ENCODE results near the gene RBFOX2. TPM values are rescaled to one million over a fixed set of nuclear protein-coding genes. Genes with fewer than 3 reads are reported as not detected.

RBFOX2 gene
- total RNA-seq, 2 donors from 2014 or later: 104 to 120 TPM

- Histone ChIP-seq H3K27me3 (ENCODE audit: control insufficient read depth, insufficient read depth, low read length, poor library complexity, severe bottlenecking) (no peaks in the 10 kb centered on the region), H3K4me1 (ENCODE audit: control insufficient read depth, insufficient read depth, low read length) (peaks cover 7% of the 10 kb centered on the region), H3K9me3 (ENCODE audit: control insufficient read depth, low read length) (no peaks in the 10 kb centered on the region), H3K36me3 (ENCODE audit: control insufficient read depth, insufficient read depth, low read length) (peaks cover 5% of the 10 kb centered on the region), H3K9ac (ENCODE audit: extremely low read depth, low read length, poor library complexity, severe bottlenecking) (no peak overlapping the region), H3K4me3 (ENCODE audit: low read length) (no peak overlapping the region), H3K27ac (ENCODE audit: low read depth, low read length) (no peak overlapping the region)
- Mint-ChIP-seq H3K36me3 (ENCODE audit: low read depth) (peaks cover 11% of the 10 kb centered on the region), H3K4me1 (peaks cover 24% of the 10 kb centered on the region), H3K9me3 (no peaks in the 10 kb centered on the region), H3K4me3 (no peak overlapping the region), H3K27ac (no peak overlapping the region), H3K27me3 (ENCODE audit: insufficient read depth) (no peaks in the 10 kb centered on the region)
- 94% methylated on average over 2 to 3 of the region's 3 CpGs for WGBS, 2 experiments (ENCODE audit: insufficient coverage in 1 of 2, insufficient read length in 1 of 2)
- TF ChIP-seq CTCF (conservative IDR thresholded peaks at IDR 0.05): no peak
- no peak for DNase-seq
Observed at GRCh38 chr22:35985371-35985770, 43.3 kb downstream of the RBFOX2 start.

- H3K4me1 Mint-ChIP-seq: peaks cover 24% of the 10 kb centered on the region
- Histone ChIP-seq H3K27ac (ENCODE audit: low read depth, low read length) (no peak overlapping the region), H3K27me3 (ENCODE audit: control insufficient read depth, insufficient read depth, low read length, poor library complexity, severe bottlenecking) (no peaks in the 10 kb centered on the region), H3K9me3 (ENCODE audit: control insufficient read depth, low read length) (no peaks in the 10 kb centered on the region), H3K4me1 (ENCODE audit: control insufficient read depth, insufficient read depth, low read length) (peaks cover 7% of the 10 kb centered on the region), H3K36me3 (ENCODE audit: control insufficient read depth, insufficient read depth, low read length) (peaks cover 5% of the 10 kb centered on the region), H3K9ac (ENCODE audit: extremely low read depth, low read length, poor library complexity, severe bottlenecking) (no peak overlapping the region), H3K4me3 (ENCODE audit: low read length) (no peak overlapping the region)
- no peak for TF ChIP-seq CTCF (conservative IDR thresholded peaks at IDR 0.05)
- H3K36me3 Mint-ChIP-seq (ENCODE audit: low read depth): peaks cover 11% of the 10 kb centered on the region
- H3K27ac Mint-ChIP-seq: no peak overlapping the region
- no peaks in the 10 kb centered on the region for H3K9me3 Mint-ChIP-seq
- no peak overlapping the region for H3K4me3 Mint-ChIP-seq
- DNase-seq: no peak
- no peaks in the 10 kb centered on the region for H3K27me3 Mint-ChIP-seq (ENCODE audit: insufficient read depth)
- WGBS, 2 experiments (ENCODE audit: insufficient coverage in 1 of 2, insufficient read length in 1 of 2): 94 to 95% methylated on average over 3 to 4 of the region's 4 CpGs
Observed at GRCh38 chr22:35984183-35985175, 44.1 kb downstream of the RBFOX2 start.

GRCh38 chr22:35981900-35982299 is 46.7 kb downstream of the RBFOX2 start:
- H3K4me1 Mint-ChIP-seq: peaks cover 27% of the 10 kb centered on the region
- TF ChIP-seq CTCF (conservative IDR thresholded peaks at IDR 0.05): no peak
- Histone ChIP-seq H3K9me3 (ENCODE audit: control insufficient read depth, low read length) (no peaks in the 10 kb centered on the region), H3K27ac (ENCODE audit: low read depth, low read length) (no peak overlapping the region), H3K9ac (ENCODE audit: extremely low read depth, low read length, poor library complexity, severe bottlenecking) (no peak overlapping the region), H3K4me3 (ENCODE audit: low read length) (no peak overlapping the region), H3K27me3 (ENCODE audit: control insufficient read depth, insufficient read depth, low read length, poor library complexity, severe bottlenecking) (no peaks in the 10 kb centered on the region), H3K36me3 (ENCODE audit: control insufficient read depth, insufficient read depth, low read length) (no peaks in the 10 kb centered on the region), H3K4me1 (ENCODE audit: control insufficient read depth, insufficient read depth, low read length) (peaks cover 7% of the 10 kb centered on the region)
- H3K27me3 Mint-ChIP-seq (ENCODE audit: insufficient read depth): no peaks in the 10 kb centered on the region
- H3K27ac Mint-ChIP-seq: no peak overlapping the region
- no peaks in the 10 kb centered on the region for H3K9me3 Mint-ChIP-seq
- H3K4me3 Mint-ChIP-seq: no peak overlapping the region
- DNase-seq: no peak
- H3K36me3 Mint-ChIP-seq (ENCODE audit: low read depth): peaks cover 11% of the 10 kb centered on the region
- WGBS, 2 experiments (ENCODE audit: insufficient coverage in 1 of 2, insufficient read length in 1 of 2): 87 to 88% methylated on average over 1 of the region's 1 CpG
